Fibroblast of villous mesenchyme (primary cell): ENCODE data around the gene SLC22A16. TPM values are rescaled to one million over a fixed set of nuclear protein-coding genes. Genes with fewer than 3 reads are reported as not detected.

Source experiments
- DNase-seq: peaks from one replicate; pipeline ENCODE4 v3.0.0-alpha.2; 2010; ENCODE audit warnings: low read depth
- H3K4me3 ChIP-seq: 2 replicates; pipeline ENCODE4 v1.5.1; 2011; ENCODE audit warnings: low read depth, mild to moderate bottlenecking, low read length
- CTCF ChIP-seq: IDR thresholded peaks from 2 replicates; pipeline ENCODE4 v1.5.1; 2012; ENCODE audit warnings: low read depth, mild to moderate bottlenecking, low read length; ENCODE audit not compliant: insufficient read depth
- total RNA-seq: library from RNA; depleted of rRNA; stranded (reverse); fragments of >200 nt; gene quantifications from 2 replicates; pipeline ENCODE4 v1.2.3, GENCODE V29; 2012

The SLC22A16 gene
- total RNA-seq, 1 donor, result not detected

- no peak for DNase-seq
- H3K4me3 ChIP-seq, result no peak overlapping the region
- TF ChIP-seq CTCF, result no peak
These were observed 64.1 kb downstream of the SLC22A16 start for GRCh38 chr6:110412360-110412759.

- H3K4me3 ChIP-seq, result no peak overlapping the region
- no peak for DNase-seq
- no peak for TF ChIP-seq CTCF
These were observed 65.9 kb downstream of the SLC22A16 start for GRCh38 chr6:110410511-110410910.

DNA sequence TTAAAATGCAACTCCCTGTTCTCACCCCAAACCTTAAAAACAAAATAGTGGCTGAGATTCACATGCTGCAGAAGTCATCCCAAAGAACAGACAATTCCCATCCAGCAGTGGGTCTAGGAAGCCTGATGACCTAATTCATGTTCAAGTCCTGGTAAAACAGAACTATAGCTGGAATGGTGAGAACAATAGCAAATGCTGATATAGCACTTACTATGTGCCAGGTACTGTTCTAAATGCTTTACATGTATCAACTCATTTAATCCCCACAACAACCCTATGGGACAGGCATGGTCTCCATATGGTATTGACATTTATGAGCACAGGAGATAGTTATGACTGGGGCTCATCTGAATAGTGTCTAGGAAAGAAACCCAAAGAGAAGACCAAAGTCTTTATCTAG, 66.6 kb downstream of the SLC22A16 start:
- no peak overlapping the region for H3K4me3 ChIP-seq
- no peak for TF ChIP-seq CTCF
- no peak for DNase-seq

- no peak for TF ChIP-seq CTCF
- no peak overlapping the region for H3K4me3 ChIP-seq
- no peak for DNase-seq
These were observed 67.5 kb downstream of the SLC22A16 start for GRCh38 chr6:110408901-110409300.

- peak; percentile 83 for DNase-seq
- no peak overlapping the region for H3K4me3 ChIP-seq
- no peak for TF ChIP-seq CTCF
These were observed 71.8 kb downstream of the SLC22A16 start for GRCh38 chr6:110404607-110405006.

DNA sequence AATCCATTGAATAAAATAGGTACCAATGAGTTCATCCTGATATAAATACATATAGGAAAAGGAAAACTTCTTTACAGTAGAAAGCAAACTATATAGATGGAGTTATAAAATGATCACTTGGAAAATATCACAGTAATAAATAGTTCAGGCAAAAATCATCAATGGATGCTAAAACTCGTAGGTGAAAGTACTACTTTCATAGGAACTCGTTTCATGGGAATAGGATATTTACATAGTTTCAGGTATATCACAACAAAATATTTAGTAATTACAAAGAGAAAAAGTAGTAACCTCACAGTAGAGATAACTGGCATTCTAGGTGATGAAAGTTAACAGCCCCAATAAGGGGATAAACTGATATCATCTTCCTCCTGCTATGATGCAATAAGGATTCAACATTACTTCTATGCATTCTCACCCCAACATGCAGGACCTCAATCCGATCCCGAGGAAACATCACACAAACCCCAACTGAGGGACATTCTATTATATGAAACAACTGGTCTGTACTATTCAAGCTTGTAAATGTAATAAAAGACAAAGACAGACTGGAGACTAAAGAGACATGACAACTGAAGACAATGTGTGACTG, 74.7 kb downstream of the SLC22A16 start:
- H3K4me3 ChIP-seq, result no peak overlapping the region
- DNase-seq, result no peak
- no peak for TF ChIP-seq CTCF

DNA sequence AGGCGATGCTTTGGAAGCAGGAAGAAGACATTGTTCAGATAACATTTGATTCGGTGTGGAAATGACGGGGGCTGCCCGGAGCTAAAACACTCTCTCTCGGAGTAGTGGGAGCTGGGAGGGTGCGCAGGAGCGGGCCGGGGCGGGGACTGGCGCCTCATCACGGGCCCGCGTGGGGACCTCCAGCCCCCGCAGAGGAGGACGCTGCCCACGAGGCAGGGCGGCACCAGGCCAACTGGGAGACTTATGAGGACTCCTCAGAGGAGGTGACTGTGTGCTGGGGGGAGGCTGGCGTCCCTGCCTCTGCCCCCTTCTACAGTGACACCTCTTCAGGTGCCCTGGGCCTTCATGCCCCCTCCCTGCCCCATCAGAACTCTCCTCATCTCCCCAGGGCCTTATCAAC, 76.2 kb downstream of the SLC22A16 start:
- no peak for TF ChIP-seq CTCF
- H3K4me3 ChIP-seq, result peak overlapping the region; percentile 40
- DNase-seq, result no peak
